ENCODE data around the gene ABCG8. TPM values are rescaled to one million over a fixed set of nuclear protein-coding genes. Genes with fewer than 3 reads are reported as not detected.

ABCG8 gene
- total and polyA plus RNA-seq, 10 of the 15 experiments (the other 5 are each of a cell fraction or from before 2014, with no cell fraction given), result not detected

DNA sequence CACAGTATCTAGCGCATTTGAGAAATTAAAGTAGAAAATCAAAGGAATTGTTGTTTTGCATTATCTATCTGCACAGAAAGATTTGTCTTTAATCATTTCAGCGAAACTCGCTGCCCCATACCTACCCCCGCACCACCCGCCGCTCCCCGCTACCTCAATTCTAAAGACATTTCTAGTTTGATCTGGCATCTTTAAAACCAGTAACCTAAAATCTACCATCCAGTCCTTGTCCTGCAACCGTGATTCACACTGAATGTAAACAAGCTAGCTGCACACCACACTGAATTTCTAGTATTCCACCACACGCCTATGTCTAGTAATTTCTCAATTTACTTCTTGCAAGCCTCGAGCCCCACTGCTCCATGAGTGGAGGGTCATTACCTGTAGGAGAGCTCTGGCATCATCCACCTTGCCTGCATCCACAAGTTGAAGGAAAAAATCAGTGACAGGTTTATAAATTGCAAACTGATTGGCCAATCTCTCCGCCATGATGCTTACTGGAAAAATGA is 60.1 kb downstream of the ABCG8 start:
- FAIRE-seq, result no peak
- CTCF ChIA-PET, result interaction anchor here (0.6 kb wide), 1 partner anchor 418 kb away, joined by 3 read pairs; no protein-coding TSS in a partner anchor
- peaks cover 5 to 20% of the 10 kb centered on the region in 2 experiments for H3K36me3 ChIP-seq (ENCODE audit: control insufficient read depth in 2 of 2, insufficient read depth in 2 of 2, low read length in 1 of 2)
- 98% methylated on average over 11 of the region's 11 CpGs for WGBS (ENCODE audit: insufficient coverage, insufficient replicate concordance, low lambda C conversion rate, missing lambda C conversion rate)
- no TSS peak for BruUV-seq (replicated peaks)
- H3K9ac ChIP-seq (ENCODE audit: control insufficient read depth, insufficient read depth, low read length), result no peak overlapping the region
- intact Hi-C loops (cut with micrococcal nuclease; ENCODE audit: unreplicated experiment), result no loop called here
- no peak overlapping the region for H2AFZ ChIP-seq (ENCODE audit: control insufficient read depth, low read depth, low read length)
- H3K79me2 ChIP-seq (ENCODE audit: control insufficient read depth, insufficient read depth, low read length), result no peaks in the 10 kb centered on the region
- RAD21 ChIA-PET (ENCODE audit: unreplicated experiment), result interaction anchor here (0.5 kb wide), 1 partner anchor 1495 kb away, joined by 3 read pairs; no protein-coding TSS in a partner anchor
- ATAC-seq, result no peak
- H3K4me3 ChIP-seq, result no peak overlapping the region
- no peaks in the 10 kb centered on the region for H3K4me1 ChIP-seq (ENCODE audit: control insufficient read depth, insufficient read depth, low read length)
- SMC1A ChIA-PET (ENCODE audit: uncharacterized antibody, unreplicated experiment), result no interaction called here
- no peaks in the 10 kb centered on the region for H4K20me1 ChIP-seq (ENCODE audit: control insufficient read depth, insufficient read depth)
- H3K27me3 ChIP-seq (replicated peaks in 1 of 2; ENCODE audit: control insufficient read depth in 2 of 2, insufficient read depth in 2 of 2, low read length in 1 of 2), result no peaks in the 10 kb centered on the region
- in situ Hi-C loops (cut with MboI), result no loop called here
- H3K4me2 ChIP-seq (ENCODE audit: control insufficient read depth, insufficient read depth), result no peak overlapping the region
- TF ChIP-seq NR2C2 (IDR thresholded peaks at IDR 0.05; ENCODE audit: borderline replicate concordance, control insufficient read depth, insufficient read length, low read depth) (no peak), NFIC (IDR thresholded peaks at IDR 0.05; ENCODE audit: low read depth, low read length) (no peak), ESRRA (IDR thresholded peaks at IDR 0.05; ENCODE audit: low read length) (no peak), RUNX3 (IDR thresholded peaks at IDR 0.05; ENCODE audit: low read length) (no peak), IKZF2 (IDR thresholded peaks at IDR 0.05) (no peak), RAD21 (IDR thresholded peaks at IDR 0.05; ENCODE audit: insufficient read depth, low read depth, low read length) (no peak), BACH1 (IDR thresholded peaks at IDR 0.05; ENCODE audit: borderline replicate concordance) (no peak), RFX5 (IDR thresholded peaks at IDR 0.05; ENCODE audit: low read depth, low read length) (no peak), MXI1 (IDR thresholded peaks at IDR 0.05; ENCODE audit: low read depth, low read length) (no peak), MEF2A (IDR thresholded peaks at IDR 0.05; ENCODE audit: insufficient read depth, low read depth, low read length) (no peak)
- TF ChIP-seq, protein P1, sequence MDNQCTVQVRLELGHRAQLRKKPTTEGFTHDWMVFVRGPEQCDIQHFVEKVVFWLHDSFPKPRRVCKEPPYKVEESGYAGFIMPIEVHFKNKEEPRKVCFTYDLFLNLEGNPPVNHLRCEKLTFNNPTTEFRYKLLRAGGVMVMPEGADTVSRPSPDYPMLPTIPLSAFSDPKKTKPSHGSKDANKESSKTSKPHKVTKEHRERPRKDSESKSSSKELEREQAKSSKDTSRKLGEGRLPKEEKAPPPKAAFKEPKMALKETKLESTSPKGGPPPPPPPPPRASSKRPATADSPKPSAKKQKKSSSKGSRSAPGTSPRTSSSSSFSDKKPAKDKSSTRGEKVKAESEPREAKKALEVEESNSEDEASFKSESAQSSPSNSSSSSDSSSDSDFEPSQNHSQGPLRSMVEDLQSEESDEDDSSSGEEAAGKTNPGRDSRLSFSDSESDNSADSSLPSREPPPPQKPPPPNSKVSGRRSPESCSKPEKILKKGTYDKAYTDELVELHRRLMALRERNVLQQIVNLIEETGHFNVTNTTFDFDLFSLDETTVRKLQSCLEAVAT (IDR thresholded peaks at IDR 0.05), result no peak
- TF ChIP-seq, protein P2, sequence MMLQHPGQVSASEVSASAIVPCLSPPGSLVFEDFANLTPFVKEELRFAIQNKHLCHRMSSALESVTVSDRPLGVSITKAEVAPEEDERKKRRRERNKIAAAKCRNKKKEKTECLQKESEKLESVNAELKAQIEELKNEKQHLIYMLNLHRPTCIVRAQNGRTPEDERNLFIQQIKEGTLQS (IDR thresholded peaks at IDR 0.05; ENCODE audit: borderline replicate concordance, extremely low read depth, low read depth, low read length), result no peak
- no peak overlapping the region for H3K27ac ChIP-seq (ENCODE audit: control insufficient read depth, insufficient read depth)
- no peak for DNase-seq (ENCODE audit: low read depth, low spot score)
- POLR2A ChIA-PET, result no interaction called here
- no peaks in the 10 kb centered on the region for H3K9me3 ChIP-seq (replicated peaks; ENCODE audit: control insufficient read depth, insufficient read depth, low read length)
